Uterus (tissue), 4 donors: ENCODE data around the gene SESTD1. TPM values are rescaled to one million over a fixed set of nuclear protein-coding genes. Genes with fewer than 3 reads are reported as not detected.
"Not testable (repeated sequence)": the region's sequence is repeated elsewhere in the genome, so short reads cannot be mapped to it uniquely, and the experiment has no call there.

Experiments
- DNase-seq, 2 donors: peaks; one replicate each; pipeline ENCODE4 v3.0.0-alpha.2; 2019 to 2020
- H3K27ac ChIP-seq, 2 donors: fragments of 200-600 bp; sonication (generic); 1 replicate in 1 of 2; 2 replicates in 1 of 2; pipeline ENCODE4 v1.5.1; 2016 to 2018
- H3K27me3 ChIP-seq, 2 donors: fragments of 200-600 bp; sonication (generic); one replicate each; pipeline ENCODE4 v1.5.1; 2018 to 2019; ENCODE audit warnings: control low read depth in 1 of 2
- H3K36me3 ChIP-seq, 2 donors: fragments of 200-600 bp; sonication (generic); one replicate each; pipeline ENCODE4 v1.5.1; 2019; ENCODE audit warnings: control low read depth in 1 of 2
- H3K4me1 ChIP-seq, 2 donors: fragments of 200-600 bp; sonication (generic); one replicate each; pipeline ENCODE4 v1.5.1; 2018 to 2019; ENCODE audit warnings: control low read depth in 1 of 2
- H3K4me3 ChIP-seq, 2 donors: fragments of 200-600 bp; sonication (generic); 1 replicate in 1 of 2; 2 replicates in 1 of 2; pipeline ENCODE4 v1.5.1; 2018 to 2019; ENCODE audit warnings: mild to moderate bottlenecking in 1 of 2
- H3K9me3 ChIP-seq, 2 donors: fragments of 200-600 bp; sonication (generic); one replicate each; pipeline ENCODE4 v1.5.1; 2019; ENCODE audit warnings: control low read depth in 1 of 2
- CTCF ChIP-seq, 4 experiments: fragments of 200-600 bp in 2 of 4; fragments of 450-650 bp in 2 of 4; sonication (generic) in 2 of 4; IDR thresholded peaks; one replicate each; pipeline ENCODE4 v1.5.1; 2016 to 2019; ENCODE audit warnings: antibody characterized with exemption in 4 of 4, mild to moderate bottlenecking in 2 of 4, moderate library complexity in 1 of 4
- POLR2A ChIP-seq, 2 donors: fragments of 450-650 bp; IDR thresholded peaks; one replicate each; pipeline ENCODE4 v1.6.1; 2016; ENCODE audit warnings: antibody characterized with exemption in 2 of 2, mild to moderate bottlenecking in 1 of 2, moderate library complexity in 1 of 2
- intact Hi-C: fragments of 100-400 bp; cut with DNase I; formaldehyde crosslinking; loops from one replicate; pipeline ENCODE4 v1.15.1; 2023; ENCODE audit warnings: low total_unique reads
- total RNA-seq, 4 donors: library from RNA; depleted of rRNA in 3 of 4; stranded (reverse); fragments of >200 nt in 3 of 4; gene quantifications; one replicate each; pipeline versions ENCODE4 v1.1.0 to v1.2.4, GENCODE V29; 2014 to 2023
- donor health status: DM: yes; HTN: yes; CAD: no.

Gene SESTD1
- total RNA-seq, 4 donors from 2014 or later: 5.6 to 64.7 (median 32.8) TPM

DNA sequence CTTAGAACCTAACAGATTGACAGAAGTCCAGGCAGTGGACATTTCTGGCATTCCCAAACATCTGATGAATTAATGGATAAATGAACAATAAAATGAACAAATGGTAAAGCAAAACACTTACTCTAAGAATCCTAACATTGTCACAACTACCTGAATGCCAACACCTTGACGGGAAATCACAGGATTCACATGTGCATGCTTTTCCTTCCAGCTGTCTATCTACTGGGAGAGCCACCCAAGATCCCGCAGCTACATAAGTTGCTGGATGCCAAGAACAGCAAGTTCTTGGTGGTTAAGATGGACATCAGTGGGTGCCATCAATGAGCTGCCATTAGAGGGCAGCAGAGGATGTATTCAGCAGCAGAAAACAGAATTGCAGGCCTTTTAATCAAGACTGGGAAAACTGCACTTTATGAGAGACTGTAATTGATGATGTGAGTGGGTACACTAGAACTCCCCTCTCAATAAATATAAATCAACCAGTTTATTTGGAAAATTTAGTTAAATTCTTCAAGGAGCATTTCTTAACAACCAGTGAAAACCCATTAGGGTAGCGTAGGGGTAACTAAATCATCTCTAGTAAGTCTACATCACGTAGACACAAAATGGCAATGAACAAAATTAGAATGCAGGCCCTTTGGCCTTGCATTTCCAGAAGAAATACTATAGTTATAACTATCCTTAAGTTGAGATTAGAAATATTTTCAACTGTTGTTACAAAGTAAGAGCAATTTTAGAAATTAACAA lies 45.6 kb downstream of the SESTD1 start:
- H3K4me1 ChIP-seq: no peaks in the 10 kb centered on the region
- H3K9me3 ChIP-seq: no peaks in the 10 kb centered on the region
- peak; percentile 55 to 59 for DNase-seq
- H3K4me3 ChIP-seq: no peak overlapping the region
- H3K27ac ChIP-seq: no peak overlapping the region
- no peaks in the 10 kb centered on the region for H3K36me3 ChIP-seq
- TF ChIP-seq CTCF (IDR thresholded peaks at IDR 0.05) (peak; percentile 72 to 87 (median 74)), POLR2A (IDR thresholded peaks at IDR 0.05) (no peak)
- no peaks in the 10 kb centered on the region for H3K27me3 ChIP-seq
- intact Hi-C loops: no loop called here

GRCh38 chr2:179214671-179215070 lies 50.0 kb downstream of the SESTD1 start:
- H3K36me3 ChIP-seq, intact Hi-C loops, H3K27ac ChIP-seq, H3K4me3 ChIP-seq, H3K9me3 ChIP-seq, H3K4me1 ChIP-seq, H3K27me3 ChIP-seq, DNase-seq: not testable (repeated sequence)

DNA sequence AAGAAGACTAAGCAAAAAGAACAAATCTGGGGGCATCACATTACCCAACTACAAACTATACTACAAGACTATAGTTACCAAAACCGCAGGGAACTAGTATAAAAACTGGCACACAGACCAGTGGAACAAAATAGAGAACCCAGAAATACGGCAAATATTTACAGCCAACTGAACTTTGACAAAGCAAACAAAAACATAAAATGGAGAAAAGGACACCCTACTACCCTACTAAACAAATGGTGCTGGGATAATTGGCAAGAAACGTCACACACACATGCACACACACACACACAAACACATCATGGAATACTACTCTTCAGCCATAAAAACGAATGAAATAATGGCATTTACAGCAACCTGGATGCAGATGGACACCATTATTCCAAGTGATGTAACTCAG lies 53.3 kb downstream of the SESTD1 start:
- H3K4me3 ChIP-seq: no peak overlapping the region
- intact Hi-C loops: no loop called here
- no peak for TF ChIP-seq CTCF (IDR thresholded peaks at IDR 0.05)
- TF ChIP-seq POLR2A (IDR thresholded peaks at IDR 0.05): no peak
- H3K36me3 ChIP-seq: no peaks in the 10 kb centered on the region
- no peak for DNase-seq
- H3K27ac ChIP-seq: no peak overlapping the region
- no peaks in the 10 kb centered on the region for H3K27me3 ChIP-seq
- no peaks in the 10 kb centered on the region for H3K4me1 ChIP-seq
- no peaks in the 10 kb centered on the region for H3K9me3 ChIP-seq

DNA sequence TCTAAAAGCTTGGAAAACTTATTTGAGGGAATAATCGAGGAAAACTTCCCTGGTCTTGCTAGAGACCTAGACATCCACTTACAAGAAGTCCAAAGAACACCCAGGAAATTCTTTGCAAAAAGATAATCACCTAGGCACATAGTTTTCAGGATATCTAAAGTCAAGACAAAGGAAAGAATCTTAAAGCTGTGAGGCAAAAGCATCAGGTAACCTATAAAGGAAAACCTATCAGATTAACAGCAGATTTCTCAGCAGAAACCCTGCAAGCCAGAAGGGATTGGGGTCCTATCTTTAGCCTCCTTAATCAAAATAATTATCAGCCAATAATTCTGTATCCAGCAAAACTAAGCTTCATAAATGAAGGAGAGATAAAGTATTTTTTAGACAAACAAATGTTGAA lies 56.4 kb downstream of the SESTD1 start:
- H3K9me3 ChIP-seq, H3K36me3 ChIP-seq, DNase-seq, H3K27ac ChIP-seq, H3K27me3 ChIP-seq, intact Hi-C loops, H3K4me1 ChIP-seq, H3K4me3 ChIP-seq: not testable (repeated sequence)

GRCh38 chr2:179207047-179207446 lies 57.6 kb downstream of the SESTD1 start:
- Histone ChIP-seq H3K4me3 (no peak overlapping the region), H3K4me1 (no peaks in the 10 kb centered on the region), H3K9me3 (no peaks in the 10 kb centered on the region), H3K27ac (no peak overlapping the region), H3K36me3 (no peaks in the 10 kb centered on the region), H3K27me3 (no peaks in the 10 kb centered on the region)
- TF ChIP-seq CTCF (IDR thresholded peaks at IDR 0.05) (no peak), POLR2A (IDR thresholded peaks at IDR 0.05) (no peak)
- intact Hi-C loops: no loop called here
- no peak for DNase-seq

DNA sequence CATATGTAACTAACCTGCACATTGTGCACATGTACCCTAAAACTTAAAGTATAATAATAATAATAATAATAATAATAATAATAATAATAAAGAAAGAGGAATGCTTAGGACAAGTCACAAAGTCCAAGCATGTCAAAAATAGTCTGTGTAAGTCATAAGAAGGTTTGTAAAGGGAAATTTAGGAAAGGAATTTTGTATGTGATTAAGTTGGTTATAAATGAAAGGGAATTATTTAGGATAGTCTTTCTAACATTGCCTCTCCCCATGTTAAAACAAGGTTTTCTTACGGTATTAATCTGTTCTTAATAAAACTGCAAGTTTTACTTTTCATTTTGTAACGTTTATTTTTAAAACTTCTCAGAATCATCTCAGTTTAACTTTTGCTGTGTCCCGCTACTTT lies 62.8 kb downstream of the SESTD1 start:
- Histone ChIP-seq H3K27me3 (no peaks in the 10 kb centered on the region), H3K4me3 (no peak overlapping the region)
- intact Hi-C loops: no loop called here

GRCh38 chr2:179195926-179196590 lies 68.6 kb downstream of the SESTD1 start:
- H3K4me1 ChIP-seq, H3K36me3 ChIP-seq, H3K27me3 ChIP-seq, H3K4me3 ChIP-seq, DNase-seq, intact Hi-C loops, H3K27ac ChIP-seq, H3K9me3 ChIP-seq: not testable (repeated sequence)

More for the DNA sequence above, 62.8 kb downstream of the SESTD1 start:
- no peak for TF ChIP-seq POLR2A (IDR thresholded peaks at IDR 0.05)
- no peak overlapping the region for H3K27ac ChIP-seq
- no peak for DNase-seq
- no peaks in the 10 kb centered on the region for H3K36me3 ChIP-seq
- H3K9me3 ChIP-seq: no peaks in the 10 kb centered on the region
- no peaks in the 10 kb centered on the region for H3K4me1 ChIP-seq
